ENCODE data around the gene C2orf81.

C2orf81 gene

GRCh38 chr2:74387346-74387745 is 34.1 kb downstream of the C2orf81 start:
- H3K27me3 ChIP-seq (ENCODE audit: low read depth, low read length), result no peaks in the 10 kb centered on the region
- H3K27ac ChIP-seq (ENCODE audit: low read length), result no peak overlapping the region
- H3K9me3 ChIP-seq (ENCODE audit: insufficient read depth, low read length), result no peaks in the 10 kb centered on the region
- H3K4me1 ChIP-seq (ENCODE audit: low read length), result peaks cover 11% of the 10 kb centered on the region
- peaks cover 8% of the 10 kb centered on the region for H3K36me3 ChIP-seq (replicated peaks; ENCODE audit: low read depth, low read length)
- no peak overlapping the region for H3K9ac ChIP-seq (ENCODE audit: low read length)
- no peak overlapping the region for H2AFZ ChIP-seq (ENCODE audit: low read depth, low read length)
- H4K20me1 ChIP-seq (ENCODE audit: insufficient read depth, low read length), result peaks cover 3% of the 10 kb centered on the region; the same call in 1 of the 2 replicates
- H3K4me2 ChIP-seq (ENCODE audit: low read length), result no peak overlapping the region
- TF ChIP-seq CTCF (IDR thresholded peaks at IDR 0.05; ENCODE audit: low read depth, low read length) (no peak), EZH2phosphoT487 (IDR thresholded peaks at IDR 0.05; ENCODE audit: low read depth) (no peak)
- peaks cover 35% of the 10 kb centered on the region for H3K79me2 ChIP-seq (ENCODE audit: low read length)
- no peak overlapping the region for H3K4me3 ChIP-seq (ENCODE audit: low read length)

GRCh38 chr2:74385396-74385795 is 36.0 kb downstream of the C2orf81 start:
- Histone ChIP-seq H3K36me3 (replicated peaks; ENCODE audit: low read depth, low read length) (peaks cover 8% of the 10 kb centered on the region), H3K79me2 (ENCODE audit: low read length) (peaks cover 30% of the 10 kb centered on the region), H3K9ac (ENCODE audit: low read length) (no peak overlapping the region), H3K9me3 (ENCODE audit: insufficient read depth, low read length) (no peaks in the 10 kb centered on the region), H4K20me1 (ENCODE audit: insufficient read depth, low read length) (peaks cover 3% of the 10 kb centered on the region; the same call in 1 of the 2 replicates), H2AFZ (ENCODE audit: low read depth, low read length) (no peak overlapping the region), H3K4me3 (ENCODE audit: low read length) (no peak overlapping the region), H3K4me2 (ENCODE audit: low read length) (no peak overlapping the region), H3K27ac (ENCODE audit: low read length) (no peak overlapping the region), H3K27me3 (ENCODE audit: low read depth, low read length) (no peaks in the 10 kb centered on the region), H3K4me1 (ENCODE audit: low read length) (peaks cover 7% of the 10 kb centered on the region)
- TF ChIP-seq EZH2phosphoT487 (IDR thresholded peaks at IDR 0.05; ENCODE audit: low read depth) (no peak), CTCF (IDR thresholded peaks at IDR 0.05; ENCODE audit: low read depth, low read length) (no peak)

GRCh38 chr2:74384051-74384450 is 37.4 kb downstream of the C2orf81 start:
- TF ChIP-seq EZH2phosphoT487 (IDR thresholded peaks at IDR 0.05; ENCODE audit: low read depth), result no peak
- TF ChIP-seq CTCF (IDR thresholded peaks at IDR 0.05; ENCODE audit: low read depth, low read length), result no peak
- no peaks in the 10 kb centered on the region for H4K20me1 ChIP-seq (ENCODE audit: insufficient read depth, low read length)
- no peaks in the 10 kb centered on the region for H3K27me3 ChIP-seq (ENCODE audit: low read depth, low read length)

GRCh38 chr2:74383254-74383653 is 38.2 kb downstream of the C2orf81 start:
- Histone ChIP-seq H3K27ac (ENCODE audit: low read length) (no peak overlapping the region), H3K4me3 (ENCODE audit: low read length) (no peak overlapping the region), H3K27me3 (ENCODE audit: low read depth, low read length) (no peaks in the 10 kb centered on the region), H3K79me2 (ENCODE audit: low read length) (peaks cover 19% of the 10 kb centered on the region), H3K4me1 (ENCODE audit: low read length) (peaks cover 7% of the 10 kb centered on the region; the same call in 1 of the 2 replicates), H3K9me3 (ENCODE audit: insufficient read depth, low read length) (no peaks in the 10 kb centered on the region), H3K4me2 (ENCODE audit: low read length) (no peak overlapping the region), H2AFZ (ENCODE audit: low read depth, low read length) (no peak overlapping the region), H3K9ac (ENCODE audit: low read length) (no peak overlapping the region), H4K20me1 (ENCODE audit: insufficient read depth, low read length) (no peaks in the 10 kb centered on the region), H3K36me3 (replicated peaks; ENCODE audit: low read depth, low read length) (peaks cover 8% of the 10 kb centered on the region)
- TF ChIP-seq CTCF (IDR thresholded peaks at IDR 0.05; ENCODE audit: low read depth, low read length) (no peak), EZH2phosphoT487 (IDR thresholded peaks at IDR 0.05; ENCODE audit: low read depth) (no peak)

More at GRCh38 chr2:74384051-74384450, 37.4 kb downstream of the C2orf81 start:
- Histone ChIP-seq H3K4me3 (ENCODE audit: low read length) (no peak overlapping the region), H3K4me2 (ENCODE audit: low read length) (no peak overlapping the region), H3K27ac (ENCODE audit: low read length) (no peak overlapping the region), H3K4me1 (ENCODE audit: low read length) (peaks cover 7% of the 10 kb centered on the region; the same call in 1 of the 2 replicates), H3K36me3 (replicated peaks; ENCODE audit: low read depth, low read length) (peaks cover 8% of the 10 kb centered on the region), H3K79me2 (ENCODE audit: low read length) (peaks cover 26% of the 10 kb centered on the region), H2AFZ (ENCODE audit: low read depth, low read length) (no peak overlapping the region), H3K9me3 (ENCODE audit: insufficient read depth, low read length) (no peaks in the 10 kb centered on the region), H3K9ac (ENCODE audit: low read length) (no peak overlapping the region)

Data from OCI-LY3 (cell line).